Gastrocnemius medialis (tissue), 4 donors: ENCODE results near the gene PGAP1.

Experiments
- CTCF ChIP-seq, 5 experiments: fragments of 450-650 bp in 3 of 5; fragments of 200-600 bp in 2 of 5; sonication (generic) in 2 of 5; IDR thresholded peaks in 4 of 5; conservative IDR thresholded peaks in 1 of 5; 1 replicate in 4 of 5; 2 replicates in 1 of 5; pipeline ENCODE4 v1.5.1; 2016 to 2019; ENCODE audit warnings: antibody characterized with exemption in 5 of 5, mild to moderate bottlenecking in 3 of 5, moderate library complexity in 3 of 5
- POLR2A ChIP-seq, 2 donors: fragments of 450-650 bp; IDR thresholded peaks; one replicate each; pipeline ENCODE4 v1.6.1; 2017; ENCODE audit warnings: antibody characterized with exemption in 2 of 2, mild to moderate bottlenecking in 2 of 2, moderate library complexity in 2 of 2

GRCh38 chr2:196913691-196914090, 12.8 kb downstream of the PGAP1 start:
- TF ChIP-seq POLR2A (IDR thresholded peaks at IDR 0.05) (no peak), CTCF (IDR thresholded peaks at IDR 0.05 in 4 of 5, conservative IDR thresholded peaks at IDR 0.05 in 1 of 5) (no peak)
